ENCODE results near the gene FAM149B1.
A peak's percentile ranks its signal among the peaks of the same experiment; 100 is the strongest.
"Not testable (repeated sequence)": the region's sequence is repeated elsewhere in the genome, so short reads cannot be mapped to it uniquely, and the experiment has no call there.

The FAM149B1 gene

GRCh38 chr10:73167783-73168464 lies at the start of gene FAM149B1, which contains the start of gene ECD:
FAM149B1 (plus strand) TSS chr10:73168119; CDS start chr10:73168340, 221 bp downstream.
ECD (minus strand) TSS chr10:73168008; CDS start chr10:73163937, 4,071 bp downstream.
- intact Hi-C loops (cut with DNase I) = loop anchor here (5.0 to 10.0 kb wide), 2 partner anchors 71 to 87 kb away; partner anchors contain the start of genes MRPS16 and P4HA1
- DNase-seq = peak; percentile 85 to 97 (median 92)

- intact Hi-C loops (cut with DNase I) = no loop called here
Observed at GRCh38 chr10:73119457-73119856, 48.5 kb upstream of the FAM149B1 start.

GRCh38 chr10:73119952-73120351 lies 48.0 kb upstream of the FAM149B1 start:
- intact Hi-C loops (cut with DNase I) = no loop called here
- no peak for DNase-seq

More at GRCh38 chr10:73119457-73119856, 48.5 kb upstream of the FAM149B1 start:
- DNase-seq = no peak

GRCh38 chr10:73126343-73126742 lies 41.6 kb upstream of the FAM149B1 start:
- intact Hi-C loops (cut with DNase I) = no loop called here
- no peak for DNase-seq

- no peak for DNase-seq
- intact Hi-C loops (cut with DNase I) = no loop called here
Observed at GRCh38 chr10:73131301-73131700, 36.6 kb upstream of the FAM149B1 start.

- no peak for DNase-seq
- intact Hi-C loops (cut with DNase I) = no loop called here
Observed at GRCh38 chr10:73131913-73132686, 35.8 kb upstream of the FAM149B1 start.

GRCh38 chr10:73134727-73135126 lies 33.2 kb upstream of the FAM149B1 start:
- intact Hi-C loops (cut with DNase I) = no loop called here
- DNase-seq = no peak

- no peak for DNase-seq
- intact Hi-C loops (cut with DNase I) = no loop called here
Observed at GRCh38 chr10:73136627-73137026, 31.3 kb upstream of the FAM149B1 start.

- intact Hi-C loops (cut with DNase I) = no loop called here
- no peak for DNase-seq
Observed at GRCh38 chr10:73139251-73139650, 28.7 kb upstream of the FAM149B1 start.

- DNase-seq = no peak
- intact Hi-C loops (cut with DNase I) = no loop called here
Observed at GRCh38 chr10:73141603-73142002, 26.3 kb upstream of the FAM149B1 start.

GRCh38 chr10:73150633-73151413 lies 17.1 kb upstream of the FAM149B1 start:
- DNase-seq; intact Hi-C loops (cut with DNase I): not testable (repeated sequence)

- intact Hi-C loops (cut with DNase I) = no loop called here
- DNase-seq = no peak
Observed at GRCh38 chr10:73152009-73152408, 15.9 kb upstream of the FAM149B1 start.

GRCh38 chr10:73156054-73156453 lies 11.9 kb upstream of the FAM149B1 start:
- intact Hi-C loops (cut with DNase I) = no loop called here
- DNase-seq = no peak

GRCh38 chr10:73159038-73159648 lies 8.8 kb upstream of the FAM149B1 start:
- peak in 41 of 42 donors; percentile 38 to 88 (median 70) for DNase-seq
- intact Hi-C loops (cut with DNase I) = no loop called here

GRCh38 chr10:73161079-73161478 lies 6.8 kb upstream of the FAM149B1 start:
- DNase-seq = no peak
- intact Hi-C loops (cut with DNase I) = loop anchor here (10.0 kb wide), 1 partner anchor 94 kb away; the partner anchor contains the start of gene MRPS16

GRCh38 chr10:73161662-73162061 lies 6.3 kb upstream of the FAM149B1 start:
- intact Hi-C loops (cut with DNase I) = loop anchor here (10.0 kb wide), 1 partner anchor 93 kb away; the partner anchor contains the start of gene MRPS16
- DNase-seq = no peak

- intact Hi-C loops (cut with DNase I) = loop anchor here (10.0 kb wide), 1 partner anchor 92 kb away; the partner anchor contains the start of gene MRPS16
- DNase-seq = no peak
Observed at GRCh38 chr10:73163096-73163495, 4.8 kb upstream of the FAM149B1 start.

- intact Hi-C loops (cut with DNase I) = loop anchor here (5.0 to 10.0 kb wide), 2 partner anchors 70 to 88 kb away; partner anchors contain the start of genes MRPS16 and P4HA1
- no peak for DNase-seq
Observed at GRCh38 chr10:73166972-73167371, 947 bp upstream of the FAM149B1 start.

- DNase-seq = peak in 2 of 42 donors; percentile 6 to 44
- intact Hi-C loops (cut with DNase I) = loop anchor here (5.0 to 10.0 kb wide), 2 partner anchors 70 to 87 kb away; partner anchors contain the start of genes MRPS16 and P4HA1
Observed at GRCh38 chr10:73167458-73167782, 499 bp upstream of the FAM149B1 start.

Measured in head of caudate nucleus (tissue), 42 donors.